Caki2 (cell line): ENCODE results near the gene FBXO15. TPM values are rescaled to one million over a fixed set of nuclear protein-coding genes. Genes with fewer than 3 reads are reported as not detected.

ENCODE experiments used
- DNase-seq: peaks from one replicate; pipeline ENCODE4 v3.0.0-alpha.2; 2015; ENCODE audit warnings: low read depth
- in situ Hi-C: cut with HindIII; loops from 2 replicates; pipeline ENCODE4 v1.10.0; 2016; ENCODE audit warnings: low sequenced_read_pairs, low pct_unique_long_range_greater_than_20kb, mixed read lengths
- total RNA-seq: library from RNA; depleted of rRNA; stranded (reverse); fragments of >200 nt; shearing (Covaris generic); gene quantifications from 2 replicates; pipeline ENCODE4 v1.2.3, GENCODE V29; 2014; ENCODE audit warnings: low replicate concordance

Gene FBXO15
- total RNA-seq, 1 experiment from 2014 or later: 0.10 TPM

DNA sequence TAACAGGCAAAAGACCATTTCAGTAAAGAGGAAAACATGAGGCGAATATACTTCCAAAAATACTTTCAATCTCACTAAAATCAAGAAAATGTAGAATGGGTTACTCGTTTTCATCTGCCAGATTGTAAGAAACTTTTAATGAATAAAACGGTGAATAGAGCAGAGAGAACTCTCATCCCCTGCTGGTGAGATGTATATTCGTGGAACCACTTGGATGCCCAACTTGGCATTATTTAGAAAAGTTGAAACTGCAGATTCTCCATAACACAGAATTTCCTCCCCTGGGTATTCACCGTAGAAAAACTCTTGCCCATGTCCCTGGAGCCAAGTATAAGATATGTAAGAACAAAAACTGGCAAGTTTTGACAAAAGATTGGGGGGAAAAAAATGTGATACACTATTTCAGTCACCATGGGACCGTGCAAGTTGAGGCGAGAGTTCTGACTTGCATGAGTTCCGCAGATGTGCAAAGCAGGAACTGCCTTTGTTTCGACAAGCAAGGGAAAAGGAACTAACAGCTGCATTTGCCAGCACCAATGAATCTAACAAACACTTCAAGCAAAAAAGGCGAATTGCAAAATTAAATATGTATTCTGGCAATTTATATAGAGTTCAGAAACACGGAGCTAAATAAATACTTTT, 15.5 kb upstream of the FBXO15 start:
- in situ Hi-C loops: no loop called here
- no peak for DNase-seq

DNA sequence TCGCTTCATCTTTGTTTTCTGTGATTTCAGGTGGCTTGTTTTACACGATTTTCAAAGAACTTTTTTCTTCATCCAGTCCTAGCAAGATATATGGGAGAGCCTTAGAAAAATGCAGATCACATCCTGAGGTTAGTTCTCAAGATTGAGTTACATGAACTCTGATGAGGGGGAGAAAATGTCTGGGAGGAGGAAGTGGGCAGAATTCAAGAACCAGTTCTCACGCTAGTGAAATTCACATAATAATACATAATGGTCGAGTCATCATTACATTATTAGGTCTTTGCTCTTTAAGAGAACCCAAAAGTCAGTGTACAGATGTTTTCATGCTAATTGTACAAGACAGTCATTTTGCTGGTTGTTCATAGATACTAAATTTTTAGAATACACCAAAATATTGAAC, 7.6 kb upstream of the FBXO15 start:
- no peak for DNase-seq
- in situ Hi-C loops: no loop called here

GRCh38 chr18:74154716-74155115, 7.1 kb upstream of the FBXO15 start:
- no peak for DNase-seq
- in situ Hi-C loops: no loop called here

- in situ Hi-C loops: no loop called here
- DNase-seq: no peak
These were observed 6.2 kb upstream of the FBXO15 start for GRCh38 chr18:74153793-74154192.

DNA sequence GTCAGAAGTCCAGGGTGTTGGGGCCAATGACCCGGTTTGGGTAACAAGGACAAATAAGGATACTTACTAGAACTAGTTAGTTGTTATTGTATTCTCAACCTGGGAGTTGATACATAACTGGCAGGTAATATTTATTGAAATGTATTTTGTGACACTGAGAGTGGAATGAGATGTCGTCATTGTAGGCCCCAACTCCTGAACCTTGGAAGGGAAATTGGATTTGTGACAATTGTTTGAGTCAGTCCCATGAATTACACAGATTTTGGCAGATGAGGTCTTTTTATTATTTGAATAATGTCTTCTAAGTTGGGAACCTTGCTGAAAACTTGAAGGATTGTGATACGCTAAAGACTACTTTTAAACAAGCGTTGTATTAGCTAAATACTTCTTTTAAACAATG, 5.7 kb upstream of the FBXO15 start:
- no peak for DNase-seq
- in situ Hi-C loops: no loop called here

GRCh38 chr18:74152857-74153256, 5.2 kb upstream of the FBXO15 start:
- no peak for DNase-seq
- in situ Hi-C loops: no loop called here

GRCh38 chr18:74152270-74152669, 4.6 kb upstream of the FBXO15 start:
- DNase-seq: no peak
- in situ Hi-C loops: no loop called here

DNA sequence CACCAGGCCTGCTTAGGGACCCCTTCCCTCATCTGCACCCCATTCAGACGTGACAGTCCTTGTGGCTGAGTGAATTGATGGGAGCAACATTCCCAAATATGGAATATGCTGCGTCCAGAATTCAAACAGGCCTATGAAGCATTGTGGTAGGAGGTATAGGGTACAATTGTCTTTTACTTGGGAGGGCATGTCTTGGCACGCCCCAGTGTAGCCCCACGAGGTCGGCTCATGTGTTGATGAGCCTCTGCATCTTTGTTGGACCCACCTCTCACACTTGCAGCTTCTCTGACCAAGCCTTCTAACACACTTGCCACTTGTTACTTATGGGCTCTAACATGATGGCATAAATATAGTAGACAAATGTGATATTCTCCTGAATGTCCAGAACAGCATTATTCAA, 2.2 kb upstream of the FBXO15 start:
- DNase-seq: no peak
- in situ Hi-C loops: no loop called here

- in situ Hi-C loops: no loop called here
- no peak for DNase-seq
These were observed 973 bp upstream of the FBXO15 start for GRCh38 chr18:74148543-74149070.

DNA sequence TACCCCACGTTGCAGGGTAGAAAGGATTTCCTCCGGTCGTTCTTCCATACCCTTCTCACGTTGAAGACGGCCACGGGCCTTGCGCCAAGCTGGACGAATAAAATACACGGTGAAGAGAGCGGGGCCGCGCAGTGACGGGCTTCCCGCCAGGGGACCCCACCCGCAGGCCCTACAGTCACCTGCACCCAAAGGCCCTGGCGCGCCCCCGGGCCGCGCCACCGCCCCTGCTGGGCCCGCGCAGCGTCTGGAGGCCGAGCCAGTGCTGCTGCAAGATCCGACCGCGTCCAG, 199 bp downstream of the FBXO15 start:
- in situ Hi-C loops: no loop called here
- no peak for DNase-seq

- DNase-seq: no peak
- in situ Hi-C loops: no loop called here
These were observed 878 bp downstream of the FBXO15 start for GRCh38 chr18:74146756-74147155.

DNA sequence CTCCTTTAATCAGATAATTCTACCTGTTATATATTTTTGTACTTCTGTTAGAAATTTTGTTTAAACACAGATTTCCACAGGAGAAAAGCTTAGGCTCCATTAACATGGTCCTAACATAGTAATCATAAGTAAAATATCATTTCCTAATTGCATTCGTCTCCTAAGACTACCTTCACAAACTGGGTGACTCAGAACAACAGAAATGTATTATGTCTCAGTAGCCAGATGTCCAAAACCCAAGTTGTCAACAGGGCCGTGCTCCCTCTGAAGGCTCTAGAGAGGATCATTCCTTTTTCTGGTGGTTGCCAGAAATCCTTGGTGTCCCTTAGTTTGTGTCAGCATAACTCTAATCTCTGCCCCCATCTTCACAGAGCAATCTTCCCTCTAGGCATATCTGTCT, 5.4 kb downstream of the FBXO15 start:
- no peak for DNase-seq
- in situ Hi-C loops: no loop called here

DNA sequence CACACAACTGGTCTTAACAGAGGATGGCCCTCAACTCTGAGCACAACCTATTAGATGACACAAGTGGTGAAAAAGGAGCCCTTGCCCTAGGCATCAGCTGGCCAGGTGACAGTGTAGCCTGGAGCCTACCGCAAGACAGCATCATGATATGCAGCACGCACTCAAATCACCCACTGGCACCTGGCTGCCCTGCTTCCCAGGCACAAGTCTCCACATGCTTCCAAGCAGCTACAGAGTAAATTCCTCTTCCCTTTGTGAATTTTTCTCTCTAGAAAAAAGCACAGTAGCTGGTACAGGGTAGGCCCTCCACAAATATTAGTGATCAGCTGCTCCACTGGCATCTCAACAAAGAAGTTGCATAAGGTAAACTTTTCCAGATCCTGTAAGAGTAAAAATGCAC, 6.0 kb downstream of the FBXO15 start:
- in situ Hi-C loops: no loop called here
- no peak for DNase-seq

- in situ Hi-C loops: no loop called here
- DNase-seq: no peak
These were observed 7.1 kb downstream of the FBXO15 start for GRCh38 chr18:74140582-74140981.

- in situ Hi-C loops: no loop called here
- DNase-seq: no peak
These were observed 7.7 kb downstream of the FBXO15 start for GRCh38 chr18:74139888-74140287.

DNA sequence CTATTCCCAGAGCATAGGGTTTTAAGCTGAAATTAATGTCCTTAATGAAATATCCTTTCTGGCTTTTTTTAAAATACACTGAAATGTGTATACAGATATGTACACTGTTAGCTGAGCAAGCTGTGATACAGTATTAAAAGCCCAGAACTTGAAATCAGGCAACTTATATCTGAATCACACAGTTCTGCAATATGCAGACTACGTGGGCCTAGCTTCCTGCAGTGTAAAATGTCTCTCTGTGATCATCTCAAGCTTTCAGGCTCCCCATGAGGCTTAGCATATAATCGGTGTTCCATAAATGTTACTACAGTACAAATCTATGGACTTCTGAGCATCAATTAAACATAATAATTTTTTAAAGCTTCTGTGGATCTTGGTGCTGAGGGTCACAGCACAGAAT, 8.2 kb downstream of the FBXO15 start:
- no peak for DNase-seq
- in situ Hi-C loops: no loop called here

GRCh38 chr18:74137920-74138538, 9.6 kb downstream of the FBXO15 start:
- DNase-seq: no peak
- in situ Hi-C loops: no loop called here

GRCh38 chr18:74132201-74132600, 15.4 kb downstream of the FBXO15 start:
- in situ Hi-C loops: no loop called here
- DNase-seq: no peak

DNA sequence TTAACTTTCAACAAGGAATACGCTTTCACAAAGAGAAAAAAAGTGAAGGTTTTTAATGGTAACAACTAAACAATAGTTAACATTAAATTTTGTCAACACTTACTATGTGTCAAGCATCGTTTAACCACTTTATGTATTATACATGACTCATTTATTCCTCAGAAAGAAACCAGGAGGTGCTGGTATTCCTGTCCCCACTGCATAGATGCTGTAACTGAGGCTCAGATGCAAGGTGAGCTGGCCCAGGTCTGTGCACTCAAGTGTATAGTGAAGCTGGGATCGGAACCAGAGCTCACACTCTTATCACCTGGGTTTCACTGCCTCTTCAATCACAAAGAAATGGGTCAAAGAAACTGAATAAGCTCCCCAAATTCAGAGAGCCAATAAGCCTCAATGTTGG, 16.5 kb downstream of the FBXO15 start:
- DNase-seq: no peak
- in situ Hi-C loops: no loop called here

- in situ Hi-C loops: no loop called here
- no peak for DNase-seq
These were observed 19.5 kb downstream of the FBXO15 start for GRCh38 chr18:74128159-74128558.
